A673 (cell line): Measurements from ENCODE around the gene FLCN.

Experiments
- EZH2 ChIP-seq: fragments of 200-600 bp; sonication (generic); IDR thresholded peaks from 2 replicates; pipeline ENCODE4 v1.6.1; 2017; ENCODE audit warnings: borderline replicate concordance, low read depth, mild to moderate bottlenecking, mixed read lengths, antibody characterized with exemption, low read length; ENCODE audit not compliant: poor library complexity, severe bottlenecking
- TF ChIP-seq, protein P1 (sequence below): fragments of 300-800, 200-600 bp; sonication (generic); conservative IDR thresholded peaks from 2 replicates; pipeline ENCODE4 v1.5.1; 2017; ENCODE audit warnings: low read depth, mild to moderate bottlenecking, antibody characterized with exemption, low read length, moderate library complexity, mixed read lengths

DNA sequence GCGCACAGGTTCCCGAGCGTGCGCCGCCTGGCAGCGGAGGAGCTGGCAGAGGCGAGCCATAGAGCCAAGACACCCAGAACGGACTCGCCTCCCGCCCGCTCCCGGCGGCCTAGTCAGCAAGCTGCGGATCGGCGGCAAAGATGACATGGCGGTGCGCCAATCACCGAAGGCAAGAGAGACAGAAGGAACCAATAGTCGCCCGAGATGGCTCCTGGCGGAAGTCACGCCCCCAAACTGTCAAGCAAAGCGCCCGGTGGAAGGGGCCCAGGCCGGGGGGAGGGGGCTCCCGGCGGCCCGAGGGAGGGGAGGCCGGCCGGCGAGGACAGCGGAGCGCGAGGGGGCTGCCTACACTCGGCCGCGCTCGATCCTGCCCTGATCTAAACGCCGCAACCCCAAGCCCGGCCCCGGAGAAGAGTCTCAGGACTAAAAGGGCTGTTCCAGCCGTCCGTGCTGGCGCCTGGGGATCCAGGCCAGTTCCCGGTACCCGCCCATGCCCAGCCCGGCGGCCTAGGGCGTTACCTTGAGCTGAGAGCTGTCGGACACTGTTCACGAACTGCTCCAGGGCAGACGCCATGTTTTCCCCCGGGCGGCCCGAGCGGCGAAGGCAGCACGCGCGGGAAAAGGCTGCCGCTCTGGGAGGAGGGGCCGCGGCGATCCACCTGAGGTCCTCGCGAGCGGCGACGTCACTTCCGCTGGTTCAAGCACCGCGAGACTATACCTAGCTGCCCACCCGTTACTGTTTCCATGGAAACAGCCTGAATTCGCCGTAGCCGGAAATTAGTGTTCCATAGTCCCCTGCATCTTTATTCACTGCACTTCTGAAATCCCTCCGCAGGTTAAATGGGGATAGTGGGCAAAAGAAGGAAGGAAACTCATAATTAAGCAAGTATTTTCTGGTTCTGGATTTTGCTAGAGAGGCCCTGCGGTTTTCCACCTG lies 43.9 kb upstream of the FLCN start, which contains the start of gene COPS3:
- TF ChIP-seq, protein P1, sequence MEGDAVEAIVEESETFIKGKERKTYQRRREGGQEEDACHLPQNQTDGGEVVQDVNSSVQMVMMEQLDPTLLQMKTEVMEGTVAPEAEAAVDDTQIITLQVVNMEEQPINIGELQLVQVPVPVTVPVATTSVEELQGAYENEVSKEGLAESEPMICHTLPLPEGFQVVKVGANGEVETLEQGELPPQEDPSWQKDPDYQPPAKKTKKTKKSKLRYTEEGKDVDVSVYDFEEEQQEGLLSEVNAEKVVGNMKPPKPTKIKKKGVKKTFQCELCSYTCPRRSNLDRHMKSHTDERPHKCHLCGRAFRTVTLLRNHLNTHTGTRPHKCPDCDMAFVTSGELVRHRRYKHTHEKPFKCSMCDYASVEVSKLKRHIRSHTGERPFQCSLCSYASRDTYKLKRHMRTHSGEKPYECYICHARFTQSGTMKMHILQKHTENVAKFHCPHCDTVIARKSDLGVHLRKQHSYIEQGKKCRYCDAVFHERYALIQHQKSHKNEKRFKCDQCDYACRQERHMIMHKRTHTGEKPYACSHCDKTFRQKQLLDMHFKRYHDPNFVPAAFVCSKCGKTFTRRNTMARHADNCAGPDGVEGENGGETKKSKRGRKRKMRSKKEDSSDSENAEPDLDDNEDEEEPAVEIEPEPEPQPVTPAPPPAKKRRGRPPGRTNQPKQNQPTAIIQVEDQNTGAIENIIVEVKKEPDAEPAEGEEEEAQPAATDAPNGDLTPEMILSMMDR, result no peak
- no peak for TF ChIP-seq EZH2
